ENCODE results near the gene DNLZ. TPM values are rescaled to one million over a fixed set of nuclear protein-coding genes. Genes with fewer than 3 reads are reported as not detected.

The DNLZ gene
- total RNA-seq, 3 donors from 2014 or later, result 75.5 to 82.7 (median 75.5) TPM

GRCh38 chr9:136389396-136389795 is 25.9 kb upstream of the DNLZ start:
- Mint-ChIP-seq H3K9me3 (no peaks in the 10 kb centered on the region), H3K36me3 (ENCODE audit: insufficient read depth) (peaks cover 43% of the 10 kb centered on the region), H3K27me3 (ENCODE audit: low read depth) (no peaks in the 10 kb centered on the region), H3K4me1 (ENCODE audit: low read depth) (peaks cover 19% of the 10 kb centered on the region), H3K4me3 (no peak overlapping the region)
- DNase-seq (no peak), ATAC-seq (no peak)

GRCh38 chr9:136387217-136387616 is 23.7 kb upstream of the DNLZ start:
- no peaks in the 10 kb centered on the region for H3K9me3 Mint-ChIP-seq
- no peak for ATAC-seq
- H3K4me3 Mint-ChIP-seq, result no peak overlapping the region
- H3K4me1 Mint-ChIP-seq (ENCODE audit: low read depth), result peaks cover 19% of the 10 kb centered on the region
- no peak for DNase-seq
- H3K27me3 Mint-ChIP-seq (ENCODE audit: low read depth), result no peaks in the 10 kb centered on the region
- peaks cover 45% of the 10 kb centered on the region for H3K36me3 Mint-ChIP-seq (ENCODE audit: insufficient read depth)

- Mint-ChIP-seq H3K36me3 (ENCODE audit: insufficient read depth) (peaks cover 37% of the 10 kb centered on the region), H3K4me1 (ENCODE audit: low read depth) (peaks cover 19% of the 10 kb centered on the region), H3K4me3 (no peak overlapping the region), H3K9me3 (no peaks in the 10 kb centered on the region), H3K27me3 (ENCODE audit: low read depth) (no peaks in the 10 kb centered on the region)
- ATAC-seq, result no peak
- no peak for DNase-seq
Measured at GRCh38 chr9:136386018-136386417, 22.5 kb upstream of the DNLZ start.

GRCh38 chr9:136385015-136385414 is 21.5 kb upstream of the DNLZ start:
- DNase-seq (no peak), ATAC-seq (peak; percentile 89 to 95)
- Mint-ChIP-seq H3K4me1 (ENCODE audit: low read depth) (peaks cover 19% of the 10 kb centered on the region), H3K4me3 (no peak overlapping the region), H3K9me3 (no peaks in the 10 kb centered on the region), H3K36me3 (ENCODE audit: insufficient read depth) (peaks cover 37% of the 10 kb centered on the region), H3K27me3 (ENCODE audit: low read depth) (no peaks in the 10 kb centered on the region)

- ATAC-seq (no peak), DNase-seq (no peak)
- Mint-ChIP-seq H3K4me3 (no peak overlapping the region), H3K27me3 (ENCODE audit: low read depth) (no peaks in the 10 kb centered on the region), H3K4me1 (ENCODE audit: low read depth) (peaks cover 19% of the 10 kb centered on the region), H3K36me3 (ENCODE audit: insufficient read depth) (peaks cover 32% of the 10 kb centered on the region), H3K9me3 (no peaks in the 10 kb centered on the region)
Measured at GRCh38 chr9:136383436-136383835, 19.9 kb upstream of the DNLZ start.

GRCh38 chr9:136381966-136382513 is 18.5 kb upstream of the DNLZ start:
- H3K27me3 Mint-ChIP-seq (ENCODE audit: low read depth), result no peaks in the 10 kb centered on the region
- H3K4me3 Mint-ChIP-seq, result no peak overlapping the region
- H3K4me1 Mint-ChIP-seq (ENCODE audit: low read depth), result peaks cover 19% of the 10 kb centered on the region
- H3K36me3 Mint-ChIP-seq (ENCODE audit: insufficient read depth), result peaks cover 24% of the 10 kb centered on the region
- DNase-seq, result no peak
- H3K9me3 Mint-ChIP-seq, result no peaks in the 10 kb centered on the region
- no peak for ATAC-seq

GRCh38 chr9:136381311-136381710 is 17.8 kb upstream of the DNLZ start:
- Mint-ChIP-seq H3K4me1 (ENCODE audit: low read depth) (peaks cover 19% of the 10 kb centered on the region), H3K9me3 (no peaks in the 10 kb centered on the region), H3K36me3 (ENCODE audit: insufficient read depth) (peaks cover 20% of the 10 kb centered on the region), H3K27me3 (ENCODE audit: low read depth) (no peaks in the 10 kb centered on the region), H3K4me3 (no peak overlapping the region)
- DNase-seq (no peak), ATAC-seq (no peak)

GRCh38 chr9:136380381-136380780 is 16.8 kb upstream of the DNLZ start:
- no peak for DNase-seq
- Mint-ChIP-seq H3K4me1 (ENCODE audit: low read depth) (peaks cover 10% of the 10 kb centered on the region), H3K4me3 (no peak overlapping the region), H3K36me3 (ENCODE audit: insufficient read depth) (peaks cover 13% of the 10 kb centered on the region), H3K9me3 (no peaks in the 10 kb centered on the region), H3K27me3 (ENCODE audit: low read depth) (no peaks in the 10 kb centered on the region)
- ATAC-seq, result no peak

GRCh38 chr9:136379891-136380290 is 16.3 kb upstream of the DNLZ start:
- H3K4me3 Mint-ChIP-seq, result no peak overlapping the region

GRCh38 chr9:136379401-136379800 is 15.9 kb upstream of the DNLZ start:
- Mint-ChIP-seq H3K4me1 (ENCODE audit: low read depth) (no peaks in the 10 kb centered on the region), H3K27me3 (ENCODE audit: low read depth) (no peaks in the 10 kb centered on the region)

More at GRCh38 chr9:136379891-136380290, 16.3 kb upstream of the DNLZ start:
- Mint-ChIP-seq H3K9me3 (no peaks in the 10 kb centered on the region), H3K4me1 (ENCODE audit: low read depth) (peaks cover 5% of the 10 kb centered on the region), H3K36me3 (ENCODE audit: insufficient read depth) (peaks cover 11% of the 10 kb centered on the region), H3K27me3 (ENCODE audit: low read depth) (no peaks in the 10 kb centered on the region)
- ATAC-seq (no peak), DNase-seq (no peak)

GRCh38 chr9:136379003-136379287 is 15.4 kb upstream of the DNLZ start:
- H3K9me3 Mint-ChIP-seq, result no peaks in the 10 kb centered on the region
- ATAC-seq (no peak), DNase-seq (no peak)
- peaks cover 7% of the 10 kb centered on the region for H3K36me3 Mint-ChIP-seq (ENCODE audit: insufficient read depth)
- H3K27me3 Mint-ChIP-seq (ENCODE audit: low read depth), result no peaks in the 10 kb centered on the region
- no peaks in the 10 kb centered on the region for H3K4me1 Mint-ChIP-seq (ENCODE audit: low read depth)
- no peak overlapping the region for H3K4me3 Mint-ChIP-seq

More at GRCh38 chr9:136379401-136379800, 15.9 kb upstream of the DNLZ start:
- Mint-ChIP-seq H3K9me3 (no peaks in the 10 kb centered on the region), H3K4me3 (no peak overlapping the region), H3K36me3 (ENCODE audit: insufficient read depth) (peaks cover 8% of the 10 kb centered on the region)
- ATAC-seq (no peak), DNase-seq (no peak)

GRCh38 chr9:136378170-136379002 is 14.8 kb upstream of the DNLZ start:
- Mint-ChIP-seq H3K9me3 (no peaks in the 10 kb centered on the region), H3K27me3 (ENCODE audit: low read depth) (no peaks in the 10 kb centered on the region)

GRCh38 chr9:136377341-136378169 is 14.0 kb upstream of the DNLZ start:
- Mint-ChIP-seq H3K4me3 (no peak overlapping the region), H3K27me3 (ENCODE audit: low read depth) (peaks cover 2% of the 10 kb centered on the region), H3K9me3 (no peaks in the 10 kb centered on the region), H3K4me1 (ENCODE audit: low read depth) (no peaks in the 10 kb centered on the region), H3K36me3 (ENCODE audit: insufficient read depth) (peaks cover 5% of the 10 kb centered on the region)
- ATAC-seq, result no peak
- DNase-seq, result no peak

More at GRCh38 chr9:136378170-136379002, 14.8 kb upstream of the DNLZ start:
- DNase-seq (no peak), ATAC-seq (no peak)
- no peak overlapping the region for H3K4me3 Mint-ChIP-seq
- peaks cover 7% of the 10 kb centered on the region for H3K36me3 Mint-ChIP-seq (ENCODE audit: insufficient read depth)
- H3K4me1 Mint-ChIP-seq (ENCODE audit: low read depth), result no peaks in the 10 kb centered on the region

- no peak for ATAC-seq
- peaks cover 2% of the 10 kb centered on the region for H3K27me3 Mint-ChIP-seq (ENCODE audit: low read depth)
- no peak for DNase-seq
- H3K4me1 Mint-ChIP-seq (ENCODE audit: low read depth), result no peaks in the 10 kb centered on the region
- H3K4me3 Mint-ChIP-seq, result no peak overlapping the region
- H3K36me3 Mint-ChIP-seq (ENCODE audit: insufficient read depth), result peaks cover 4% of the 10 kb centered on the region
- H3K9me3 Mint-ChIP-seq, result no peaks in the 10 kb centered on the region
Measured at GRCh38 chr9:136376457-136376856, 12.9 kb upstream of the DNLZ start.

All from activated T-cell treated with anti-CD3 and anti-CD28 coated beads, Interleukin-2, amount 50 U/mL, for 4 hours (primary cell).